Activated CD4-positive, alpha-beta memory T cell treated with anti-CD3 and anti-CD28 coated beads, Interleukin-2, amount 10 ng/mL, durations not matched to agents 7 days and 5 days (primary cell): Measurements from ENCODE around the gene TNPO2. TPM values are rescaled to one million over a fixed set of nuclear protein-coding genes. Genes with fewer than 3 reads are reported as not detected.
"Not testable (repeated sequence)": the region's sequence is repeated elsewhere in the genome, so short reads cannot be mapped to it uniquely, and the experiment has no call there.

ENCODE experiments used
- CTCF ChIA-PET: fragments of 350-600 bp; sonication (Branson Sonifier 250); formaldehyde crosslinking; loops from one replicate; lab custom pipeline; 2021; ENCODE audit warnings: antibody characterized with exemption, inconsistent platforms; lab: Charles Lee
- POLR2A ChIA-PET: fragments of 350-600 bp; sonication (Branson Sonifier 250); formaldehyde crosslinking; loops from one replicate; lab custom pipeline; 2021; ENCODE audit warnings: antibody characterized with exemption; lab: Charles Lee
- DNase-seq: peaks from one replicate; pipeline ENCODE4 v3.0.0-alpha.2; 2020
- H3K27ac Mint-ChIP-seq: one replicate; pipeline ENCODE4 v1.8.0; 2021; ENCODE audit warnings: mild to moderate bottlenecking, mixed read lengths
- H3K27me3 Mint-ChIP-seq: one replicate; pipeline ENCODE4 v1.8.0; 2021; ENCODE audit warnings: mixed read lengths
- H3K36me3 Mint-ChIP-seq: one replicate; pipeline ENCODE4 v1.8.0; 2021; ENCODE audit warnings: low read depth, mixed read lengths
- H3K4me1 Mint-ChIP-seq: one replicate; pipeline ENCODE4 v1.8.0; 2021; ENCODE audit warnings: mixed read lengths
- H3K4me3 Mint-ChIP-seq: one replicate; pipeline ENCODE4 v1.8.0; 2021; ENCODE audit warnings: mild to moderate bottlenecking, mixed read lengths
- H3K9me3 Mint-ChIP-seq: one replicate; pipeline ENCODE4 v1.8.0; 2021; ENCODE audit warnings: mixed read lengths
- total RNA-seq, 2 experiments: library from RNA; stranded (reverse); gene quantifications; one replicate each; pipeline ENCODE4 v1.2.3, GENCODE V29; 2021

The TNPO2 gene
- total RNA-seq, 2 experiments from 2014 or later, result 61.6 to 65.9 TPM

DNA sequence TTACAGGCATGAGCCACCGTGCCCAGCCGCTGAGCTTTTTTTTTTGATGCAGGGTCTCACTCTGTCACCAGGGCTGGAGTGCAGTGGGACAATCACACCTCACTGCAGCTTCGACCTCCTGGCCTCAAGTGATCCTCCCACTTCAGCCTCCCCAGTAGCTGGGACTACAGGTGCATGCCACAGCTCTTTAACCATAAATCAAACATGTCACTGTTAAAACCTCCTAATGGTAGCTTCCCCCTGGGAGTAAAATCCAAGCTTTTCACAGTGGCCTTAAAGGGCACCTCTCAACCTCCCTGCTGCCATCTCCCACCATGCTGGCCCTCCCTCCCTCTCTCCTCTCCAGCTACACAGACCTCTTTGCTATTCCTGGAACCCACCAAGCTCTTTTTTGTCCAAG is 37.9 kb downstream of the TNPO2 start:
- no peak overlapping the region for H3K4me3 Mint-ChIP-seq
- peaks cover 4% of the 10 kb centered on the region for H3K36me3 Mint-ChIP-seq
- no peaks in the 10 kb centered on the region for H3K27me3 Mint-ChIP-seq
- H3K4me1 Mint-ChIP-seq, result peaks cover 7% of the 10 kb centered on the region
- POLR2A ChIA-PET, result interaction anchor here (0.8 to 1.3 kb wide), 2 partner anchors 11 to 48 kb away, joined by 3 to 11 read pairs; partner anchors contain the start of genes FBXW9 and TRIR
- no peak overlapping the region for H3K27ac Mint-ChIP-seq
- no peak for DNase-seq
- H3K9me3 Mint-ChIP-seq, result no peaks in the 10 kb centered on the region
- CTCF ChIA-PET, result no interaction called here

DNA sequence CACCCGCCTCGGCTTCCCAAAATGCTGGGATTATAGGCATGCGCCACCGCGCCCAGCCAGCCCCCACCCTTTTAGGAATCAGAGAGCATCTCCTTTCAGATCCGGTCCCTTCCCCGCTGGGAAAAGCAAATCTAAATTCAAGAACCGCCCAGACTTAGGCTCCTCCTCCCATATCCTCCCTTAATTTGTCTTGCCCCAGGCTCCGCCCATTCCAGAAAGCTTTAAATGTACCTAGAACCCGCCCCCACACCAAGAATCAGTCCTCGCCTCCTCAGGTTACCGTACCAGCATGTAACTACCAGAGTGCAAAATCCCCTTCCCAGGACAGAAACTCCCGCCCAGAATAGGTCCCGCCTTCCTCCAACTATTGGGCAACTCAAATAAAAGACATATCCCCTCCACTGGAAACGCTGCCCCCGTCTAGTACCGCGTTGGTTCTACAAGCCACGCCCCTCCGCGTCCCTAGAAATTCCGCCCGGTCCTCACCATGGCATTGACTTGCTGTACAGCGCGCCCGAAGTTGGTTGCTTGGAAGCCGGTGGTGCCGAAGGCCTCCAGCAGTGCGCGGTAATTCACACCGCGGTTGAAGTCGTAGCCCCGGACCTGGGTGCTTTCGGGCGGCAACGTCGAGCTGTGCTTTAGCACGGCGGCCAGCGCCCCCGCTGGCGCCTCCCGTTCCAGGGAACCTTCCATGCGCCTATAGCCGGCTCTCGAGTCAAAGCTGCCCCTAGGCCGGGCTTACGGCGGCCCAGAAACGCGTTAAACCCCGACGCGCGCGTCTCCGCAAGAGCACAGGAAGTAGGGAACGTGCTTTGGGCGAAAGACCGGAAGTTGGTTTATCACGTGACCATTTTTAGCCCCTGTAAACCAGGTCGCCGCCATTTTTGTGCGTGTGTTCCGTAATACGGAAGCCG is 42.4 kb downstream of the TNPO2 start, which contains the start of gene DHPS:
TSS of gene DHPS (minus strand) at position 807 of the 914 bp plus-strand sequence. CDS start at position 693, 114 bp downstream.
- Mint-ChIP-seq H3K4me1 (peaks cover 28% of the 10 kb centered on the region), H3K4me3 (peak within 1 kb of the TSS; percentile 94), H3K36me3 (peaks cover 33% of the 10 kb centered on the region), H3K9me3 (no peaks in the 10 kb centered on the region), H3K27me3 (no peaks in the 10 kb centered on the region), H3K27ac (peak within 1 kb of the TSS; percentile 95)
- peak; percentile 94 for DNase-seq
- POLR2A ChIA-PET, result interaction anchor here (0.6 to 3.2 kb wide), 21 partner anchors 9 to 186 kb away, joined by 3 to 23 read pairs (median 5); partner anchors contain the start of genes FBXW9, JUNB, MAN2B1 and TNPO2
- CTCF ChIA-PET, result interaction anchor here (0.7 to 1.9 kb wide), 10 partner anchors 9 to 284 kb away, joined by 3 to 11 read pairs (median 4); partner anchors contain the start of genes FBXW9 and TNPO2

DNA sequence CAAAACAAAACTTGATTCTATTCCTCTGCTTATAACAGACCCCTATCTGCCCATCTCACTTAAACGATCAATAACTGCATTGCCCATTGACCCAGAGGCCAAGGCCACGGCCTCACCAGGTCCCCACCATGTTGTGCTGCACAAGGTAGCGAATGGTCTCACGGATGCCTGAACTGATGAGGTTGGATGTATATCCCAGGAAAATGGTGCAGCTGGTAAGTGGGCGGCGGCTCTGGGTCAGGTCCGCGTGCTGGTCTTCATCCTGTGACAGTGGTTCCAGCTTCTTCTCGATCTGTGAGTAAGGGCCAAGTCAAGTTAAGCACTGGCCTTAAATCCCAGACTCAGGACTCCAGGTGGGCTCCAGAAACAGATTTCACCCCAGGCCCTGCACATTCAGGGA is 43.7 kb downstream of the TNPO2 start:
- H3K27me3 Mint-ChIP-seq, result no peaks in the 10 kb centered on the region
- peaks cover 29% of the 10 kb centered on the region for H3K4me1 Mint-ChIP-seq
- DNase-seq, result no peak
- H3K4me3 Mint-ChIP-seq, result peak overlapping the region; percentile 94
- no peak overlapping the region for H3K27ac Mint-ChIP-seq
- ChIA-PET CTCF (interaction anchor here (1.2 kb wide), 1 partner anchor 116 kb away, joined by 4 read pairs; no protein-coding TSS in a partner anchor), POLR2A (interaction anchor here (2.8 to 3.2 kb wide), 2 partner anchors 11 to 14 kb away, joined by 13 to 23 read pairs; partner anchors contain the start of genes MAN2B1 and WDR83)
- H3K36me3 Mint-ChIP-seq, result peaks cover 44% of the 10 kb centered on the region
- H3K9me3 Mint-ChIP-seq, result no peaks in the 10 kb centered on the region

DNA sequence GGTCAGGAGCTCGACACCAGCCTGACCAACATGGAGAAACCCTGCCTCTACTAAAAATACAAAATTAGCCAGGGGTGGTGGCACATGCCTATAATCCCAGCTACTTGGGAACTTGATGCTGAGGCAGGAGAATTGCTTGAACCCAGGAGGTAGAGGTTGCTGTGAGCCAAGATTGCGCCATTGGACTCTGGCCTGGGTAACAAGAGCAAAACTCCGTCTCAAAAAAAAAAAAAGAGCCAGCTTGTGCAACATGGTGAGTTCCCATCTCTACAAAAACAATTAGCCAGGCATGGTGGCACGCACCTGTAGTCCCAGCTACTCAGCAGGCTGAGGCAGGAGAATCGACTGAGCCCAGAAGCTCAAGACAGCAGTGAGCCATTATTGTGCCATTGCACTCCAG is 45.7 kb downstream of the TNPO2 start:
- POLR2A ChIA-PET, result interaction anchor here (1.0 to 1.5 kb wide), 3 partner anchors 9 to 67 kb away, joined by 3 to 5 read pairs (median 4); partner anchors contain the start of genes ZNF490 and ZNF791
- CTCF ChIA-PET, result interaction anchor here (0.6 to 1.8 kb wide), 7 partner anchors 9 to 1054 kb away, joined by 4 to 12 read pairs (median 5); partner anchors contain the start of genes FBXW9, GET3, MAN2B1 and TRIR
- Mint-ChIP-seq H3K4me1 (peaks cover 28% of the 10 kb centered on the region), H3K36me3 (peaks cover 57% of the 10 kb centered on the region)
- not testable (repeated sequence) for H3K9me3 Mint-ChIP-seq, H3K4me3 Mint-ChIP-seq, H3K27ac Mint-ChIP-seq, H3K27me3 Mint-ChIP-seq, DNase-seq

DNA sequence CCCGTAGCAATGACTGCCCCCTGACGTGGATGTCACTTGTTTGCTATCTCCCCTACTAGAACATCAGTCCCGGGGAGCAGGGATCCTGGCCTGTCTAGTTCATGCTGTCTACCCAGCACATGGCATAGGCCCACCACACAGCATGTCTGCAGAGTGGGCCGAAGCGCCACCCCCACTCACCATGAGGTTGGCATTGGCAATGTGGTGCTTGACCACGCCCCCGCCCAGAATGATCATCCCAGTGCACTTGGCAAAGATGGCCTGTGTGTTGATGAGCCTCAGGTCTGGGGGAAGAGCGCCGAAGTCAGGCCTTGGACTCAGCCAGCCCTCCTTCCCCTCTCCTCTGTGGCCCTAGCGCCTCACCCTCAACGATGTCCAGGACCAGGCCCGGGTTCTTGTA is 46.8 kb downstream of the TNPO2 start:
- CTCF ChIA-PET, result interaction anchor here (0.8 to 1.8 kb wide), 9 partner anchors 11 to 170 kb away, joined by 3 to 12 read pairs (median 5); partner anchors contain the start of genes FBXW9, MAN2B1 and WDR83
- Mint-ChIP-seq H3K36me3 (peaks cover 63% of the 10 kb centered on the region), H3K27me3 (no peaks in the 10 kb centered on the region), H3K27ac (no peak overlapping the region), H3K4me3 (no peak overlapping the region), H3K4me1 (peaks cover 30% of the 10 kb centered on the region), H3K9me3 (no peaks in the 10 kb centered on the region)
- DNase-seq, result no peak
- POLR2A ChIA-PET, result interaction anchor here (1.3 to 1.4 kb wide), 2 partner anchors 19 to 125 kb away, joined by 4 to 10 read pairs; partner anchors contain the start of gene FBXW9

DNA sequence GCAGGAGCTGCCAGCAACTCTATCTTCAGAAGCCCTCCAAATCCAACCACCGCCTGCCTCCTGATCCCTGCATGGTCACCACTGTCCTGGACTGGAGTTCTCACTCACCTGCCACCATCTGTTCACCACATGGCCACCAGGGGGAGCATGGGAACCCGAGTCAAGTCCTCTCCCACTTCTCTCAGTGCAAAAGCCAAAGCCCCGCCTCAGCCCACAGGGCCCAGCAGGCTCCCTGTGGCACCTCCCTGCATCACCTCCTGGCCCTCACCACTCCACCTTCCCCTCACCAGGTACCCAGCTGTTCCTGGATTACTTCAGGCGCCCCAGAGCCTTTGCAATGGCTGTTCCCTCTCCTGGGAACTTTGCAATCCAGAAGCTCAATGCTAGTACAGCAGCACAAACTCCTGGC is 47.3 kb downstream of the TNPO2 start:
- peaks cover 65% of the 10 kb centered on the region for H3K36me3 Mint-ChIP-seq
- peaks cover 32% of the 10 kb centered on the region for H3K4me1 Mint-ChIP-seq
- no peaks in the 10 kb centered on the region for H3K27me3 Mint-ChIP-seq
- POLR2A ChIA-PET, result interaction anchor here (1.3 to 1.4 kb wide), 2 partner anchors 20 to 124 kb away, joined by 4 to 10 read pairs; partner anchors contain the start of gene FBXW9
- H3K4me3 Mint-ChIP-seq, result no peak overlapping the region
- no peak overlapping the region for H3K27ac Mint-ChIP-seq
- no peaks in the 10 kb centered on the region for H3K9me3 Mint-ChIP-seq
- CTCF ChIA-PET, result interaction anchor here (0.8 to 2.1 kb wide), 10 partner anchors 20 to 171 kb away, joined by 3 to 12 read pairs (median 5); partner anchors contain the start of gene FBXW9
- peak; percentile 87 for DNase-seq

DNA sequence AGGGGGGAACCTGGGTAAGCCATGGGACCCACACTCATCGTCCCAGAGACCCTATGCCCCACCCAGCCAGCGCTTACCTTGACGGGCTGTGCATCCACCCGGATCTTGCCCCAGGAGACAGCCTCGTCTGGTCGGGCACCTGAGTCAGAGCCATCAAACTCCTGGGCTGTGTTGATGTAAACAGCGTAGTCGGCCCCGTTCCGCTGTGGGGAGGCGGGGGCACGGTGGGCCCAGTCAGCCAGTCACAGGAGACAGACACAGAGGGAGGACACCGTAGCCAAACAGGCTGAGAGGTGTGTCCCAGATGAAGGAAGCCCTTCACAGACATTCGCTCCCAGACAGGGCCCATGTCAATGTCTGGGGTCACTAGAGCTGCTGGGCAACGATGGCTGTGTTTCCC is 47.8 kb downstream of the TNPO2 start:
- no peak for DNase-seq
- Mint-ChIP-seq H3K9me3 (no peaks in the 10 kb centered on the region), H3K27ac (no peak overlapping the region), H3K27me3 (no peaks in the 10 kb centered on the region), H3K36me3 (peaks cover 62% of the 10 kb centered on the region), H3K4me3 (no peak overlapping the region), H3K4me1 (peaks cover 28% of the 10 kb centered on the region)
- CTCF ChIA-PET, result interaction anchor here (0.8 to 2.1 kb wide), 8 partner anchors 45 to 171 kb away, joined by 3 to 6 read pairs (median 5); no protein-coding TSS in a partner anchor
- POLR2A ChIA-PET, result interaction anchor here (1.3 to 1.4 kb wide), 2 partner anchors 20 to 124 kb away, joined by 4 to 10 read pairs; partner anchors contain the start of gene FBXW9

DNA sequence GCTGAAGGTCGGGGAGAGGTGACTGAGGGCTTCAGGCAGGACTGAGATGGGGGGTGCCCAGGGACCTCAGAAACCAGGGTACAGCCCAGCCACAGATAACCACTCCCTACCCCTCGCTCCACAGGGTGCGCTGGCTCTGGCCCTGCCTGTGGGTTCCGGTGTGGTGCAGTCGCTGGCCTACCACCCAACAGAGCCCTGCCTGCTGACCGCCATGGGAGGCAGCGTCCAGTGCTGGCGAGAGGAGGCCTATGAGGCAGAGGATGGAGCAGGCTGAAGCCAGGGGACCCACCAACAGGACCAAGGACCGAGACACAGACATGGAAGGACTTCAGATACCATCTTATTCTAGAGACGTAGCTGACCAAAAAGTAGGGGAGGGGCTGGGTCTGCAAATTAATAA is 48.3 kb downstream of the TNPO2 start:
- no peak for DNase-seq
- Mint-ChIP-seq H3K27ac (no peak overlapping the region), H3K9me3 (no peaks in the 10 kb centered on the region), H3K4me3 (no peak overlapping the region), H3K36me3 (peaks cover 60% of the 10 kb centered on the region), H3K27me3 (no peaks in the 10 kb centered on the region), H3K4me1 (peaks cover 32% of the 10 kb centered on the region)
- ChIA-PET POLR2A (no interaction called here), CTCF (interaction anchor here (1.4 to 2.1 kb wide), 4 partner anchors 85 to 120 kb away, joined by 5 to 6 read pairs (median 5); no protein-coding TSS in a partner anchor)

DNA sequence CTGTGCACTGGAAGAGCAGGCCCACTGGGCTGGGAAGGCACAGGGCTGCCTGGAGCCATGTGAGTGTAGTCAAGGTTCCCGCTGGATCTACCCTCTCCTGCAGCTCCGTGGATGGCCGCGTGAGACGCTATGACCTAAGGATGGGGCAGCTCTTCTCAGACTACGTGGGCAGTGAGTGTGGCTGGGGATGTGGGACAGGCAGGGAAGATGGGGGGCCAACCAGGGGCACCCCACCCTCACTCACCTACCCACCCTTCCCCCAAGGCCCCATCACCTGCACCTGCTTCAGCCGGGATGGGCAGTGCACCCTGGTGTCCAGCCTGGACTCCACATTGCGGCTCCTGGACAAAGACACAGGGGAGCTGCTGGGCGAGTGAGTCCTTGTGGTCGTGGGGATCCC is 51.0 kb downstream of the TNPO2 start:
- Mint-ChIP-seq H3K4me3 (no peak overlapping the region), H3K4me1 (peaks cover 39% of the 10 kb centered on the region), H3K9me3 (no peaks in the 10 kb centered on the region), H3K36me3 (peaks cover 48% of the 10 kb centered on the region), H3K27me3 (no peaks in the 10 kb centered on the region), H3K27ac (no peak overlapping the region)
- ChIA-PET POLR2A (interaction anchor here (0.8 to 3.2 kb wide), 5 partner anchors 9 to 177 kb away, joined by 3 to 19 read pairs (median 4); partner anchors contain the start of gene DHPS), CTCF (interaction anchor here (0.6 to 7.0 kb wide), 7 partner anchors 9 to 122 kb away, joined by 3 to 44 read pairs (median 3); partner anchors contain the start of gene DHPS)
- no peak for DNase-seq

DNA sequence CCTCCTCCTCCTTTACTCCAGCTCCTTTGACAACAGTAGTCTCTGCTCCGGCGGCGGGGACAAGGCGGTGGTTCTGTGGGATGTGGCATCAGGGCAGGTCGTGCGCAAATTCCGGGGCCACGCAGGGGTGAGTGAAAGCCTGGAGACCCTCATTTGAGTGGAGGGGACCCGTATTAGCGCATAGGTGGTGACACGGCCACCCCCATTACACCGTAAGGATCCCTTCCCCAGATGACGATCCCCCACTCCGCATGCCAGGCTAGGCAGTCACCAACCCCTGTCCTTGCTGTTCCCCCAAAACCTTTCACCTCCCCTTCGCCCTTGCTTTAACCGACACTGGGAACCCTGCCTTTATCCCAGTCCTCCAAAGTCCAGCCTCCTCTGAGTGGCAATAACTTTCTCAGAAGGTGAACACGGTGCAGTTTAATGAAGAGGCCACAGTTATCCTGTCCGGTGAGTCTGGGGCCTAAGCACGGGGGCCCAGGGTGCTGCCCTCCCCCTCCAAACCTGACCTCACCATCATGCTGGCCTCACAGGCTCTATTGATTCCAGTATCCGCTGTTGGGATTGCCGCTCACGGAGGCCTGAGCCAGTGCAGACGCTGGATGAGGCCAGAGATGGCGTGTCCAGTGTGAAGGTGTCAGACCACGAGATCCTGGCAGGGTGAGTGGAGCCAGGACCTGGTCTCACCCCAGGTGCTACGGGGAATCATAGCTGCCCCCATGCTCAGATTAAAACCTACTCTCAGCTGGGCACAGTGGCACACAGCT is 53.4 kb downstream of the TNPO2 start:
- DNase-seq, result no peak
- peaks cover 48% of the 10 kb centered on the region for H3K4me1 Mint-ChIP-seq
- H3K36me3 Mint-ChIP-seq, result peaks cover 34% of the 10 kb centered on the region
- CTCF ChIA-PET, result interaction anchor here (1.7 to 7.0 kb wide), 2 partner anchors 8 to 106 kb away, joined by 5 to 44 read pairs; no protein-coding TSS in a partner anchor
- H3K27me3 Mint-ChIP-seq, result no peaks in the 10 kb centered on the region
- POLR2A ChIA-PET, result interaction anchor here (0.9 to 5.4 kb wide), 7 partner anchors 8 to 106 kb away, joined by 3 to 37 read pairs (median 14); partner anchors contain the start of genes DHPS and TNPO2
- peak overlapping the region; percentile 89 for H3K4me3 Mint-ChIP-seq
- peak overlapping the region; percentile 97 for H3K27ac Mint-ChIP-seq
- H3K9me3 Mint-ChIP-seq, result no peaks in the 10 kb centered on the region
